Adrenal gland (tissue), 5 donors: ENCODE results near the gene THSD4.

Source experiments
- POLR2A ChIP-seq, 2 donors: fragments of 450-650 bp; IDR thresholded peaks; one replicate each; pipeline ENCODE4 v1.6.1; 2017; ENCODE audit warnings: antibody characterized with exemption in 2 of 2, mild to moderate bottlenecking in 2 of 2, moderate library complexity in 1 of 2
- TF ChIP-seq, protein P1 (sequence below), 6 experiments: fragments of 450-650 bp in 4 of 6; fragments of 200-600 bp in 2 of 6; sonication (generic) in 1 of 6; IDR thresholded peaks; 1 replicate in 5 of 6; 2 replicates in 1 of 6; pipeline versions ENCODE4 v1.5.1 to v1.8.0; 2016 to 2021; ENCODE audit warnings: antibody characterized with exemption in 6 of 6, mild to moderate bottlenecking in 2 of 6, moderate library complexity in 1 of 6
- donor health status: DM: no; HTN: no; CAD: no.

DNA sequence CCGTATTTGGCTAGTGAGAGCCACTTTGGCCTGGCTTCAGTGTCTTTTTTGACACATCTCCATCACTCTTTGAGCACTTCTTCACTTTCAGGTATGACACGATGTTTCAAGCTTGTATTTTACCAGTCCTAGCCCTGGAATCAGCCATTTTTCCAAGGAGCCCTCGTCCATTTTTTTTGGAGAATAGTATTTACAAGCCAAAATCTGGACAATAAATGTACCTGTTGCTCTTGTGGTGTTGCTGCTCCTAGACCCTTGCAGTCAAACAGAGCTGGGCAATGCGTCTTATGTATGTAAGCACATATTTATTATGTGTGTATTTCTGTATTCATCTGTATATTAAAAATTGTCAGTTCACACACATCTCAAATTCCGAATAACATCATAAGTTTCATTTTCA, 231.2 kb downstream of the THSD4 start:
- TF ChIP-seq, protein P1, sequence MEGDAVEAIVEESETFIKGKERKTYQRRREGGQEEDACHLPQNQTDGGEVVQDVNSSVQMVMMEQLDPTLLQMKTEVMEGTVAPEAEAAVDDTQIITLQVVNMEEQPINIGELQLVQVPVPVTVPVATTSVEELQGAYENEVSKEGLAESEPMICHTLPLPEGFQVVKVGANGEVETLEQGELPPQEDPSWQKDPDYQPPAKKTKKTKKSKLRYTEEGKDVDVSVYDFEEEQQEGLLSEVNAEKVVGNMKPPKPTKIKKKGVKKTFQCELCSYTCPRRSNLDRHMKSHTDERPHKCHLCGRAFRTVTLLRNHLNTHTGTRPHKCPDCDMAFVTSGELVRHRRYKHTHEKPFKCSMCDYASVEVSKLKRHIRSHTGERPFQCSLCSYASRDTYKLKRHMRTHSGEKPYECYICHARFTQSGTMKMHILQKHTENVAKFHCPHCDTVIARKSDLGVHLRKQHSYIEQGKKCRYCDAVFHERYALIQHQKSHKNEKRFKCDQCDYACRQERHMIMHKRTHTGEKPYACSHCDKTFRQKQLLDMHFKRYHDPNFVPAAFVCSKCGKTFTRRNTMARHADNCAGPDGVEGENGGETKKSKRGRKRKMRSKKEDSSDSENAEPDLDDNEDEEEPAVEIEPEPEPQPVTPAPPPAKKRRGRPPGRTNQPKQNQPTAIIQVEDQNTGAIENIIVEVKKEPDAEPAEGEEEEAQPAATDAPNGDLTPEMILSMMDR (IDR thresholded peaks at IDR 0.05): no peak
- TF ChIP-seq POLR2A (IDR thresholded peaks at IDR 0.05): no peak
